ENCODE results near the gene HLA-DOB. TPM values are rescaled to one million over a fixed set of nuclear protein-coding genes. Genes with fewer than 3 reads are reported as not detected.

HLA-DOB gene
- polyA plus RNA-seq, 1 donor from 2014 or later = not detected

GRCh38 chr6:32814145-32814544 lies 2.7 kb downstream of the HLA-DOB start:
- Histone ChIP-seq H3K9ac (ENCODE audit: low read length) (no peak overlapping the region), H3K9me3 (ENCODE audit: low read length) (no peaks in the 10 kb centered on the region), H3K4me2 (ENCODE audit: low read length) (no peak overlapping the region), H3K36me3 (ENCODE audit: insufficient read depth, low read length) (no peaks in the 10 kb centered on the region), H3K9me2 (ENCODE audit: insufficient read depth, low read length) (no peaks in the 10 kb centered on the region), H3F3A (ENCODE audit: insufficient read depth, low read length, poor library complexity, severe bottlenecking) (no peaks in the 10 kb centered on the region), H3K27me3 (ENCODE audit: insufficient read depth, low read depth, low read length) (no peaks in the 10 kb centered on the region), H3K27ac (ENCODE audit: low read length) (no peak overlapping the region), H3K79me2 (replicated peaks; ENCODE audit: insufficient read depth, low read length) (no peaks in the 10 kb centered on the region), H4K20me1 (ENCODE audit: insufficient read depth) (no peaks in the 10 kb centered on the region), H2AFZ (ENCODE audit: low read depth, low read length) (no peak overlapping the region), H3K4me3 (ENCODE audit: low read length) (no peak overlapping the region)
- TF ChIP-seq TAF1 (IDR thresholded peaks at IDR 0.05; ENCODE audit: low read depth) (no peak), POLR2AphosphoS5 (IDR thresholded peaks at IDR 0.05) (no peak), CTCF (IDR thresholded peaks at IDR 0.05; ENCODE audit: poor library complexity, severe bottlenecking) (no peak), RAD21 (conservative IDR thresholded peaks at IDR 0.05) (no peak), REST (IDR thresholded peaks at IDR 0.05; ENCODE audit: borderline replicate concordance) (no peak), EP300 (conservative IDR thresholded peaks at IDR 0.05; ENCODE audit: poor library complexity, severe bottlenecking) (no peak), EZH2 (IDR thresholded peaks at IDR 0.05; ENCODE audit: borderline replicate concordance, insufficient read depth, low read length, poor library complexity, severe bottlenecking) (no peak), MXI1 (conservative IDR thresholded peaks at IDR 0.05; ENCODE audit: poor library complexity, severe bottlenecking) (no peak), SMC3 (conservative IDR thresholded peaks at IDR 0.05; ENCODE audit: poor library complexity) (no peak)

GRCh38 chr6:32809171-32809570 lies 7.6 kb downstream of the HLA-DOB start:
- Histone ChIP-seq H3K27me3 (ENCODE audit: insufficient read depth, low read depth, low read length) (no peaks in the 10 kb centered on the region), H3K4me3 (ENCODE audit: low read length) (no peak overlapping the region), H2AFZ (ENCODE audit: low read depth, low read length) (no peak overlapping the region), H3K4me2 (ENCODE audit: low read length) (no peak overlapping the region), H3K79me2 (replicated peaks; ENCODE audit: insufficient read depth, low read length) (no peaks in the 10 kb centered on the region), H3K9ac (ENCODE audit: low read length) (no peak overlapping the region), H3K36me3 (ENCODE audit: insufficient read depth, low read length) (no peaks in the 10 kb centered on the region), H4K20me1 (ENCODE audit: insufficient read depth) (no peaks in the 10 kb centered on the region), H3K9me3 (ENCODE audit: low read length) (no peaks in the 10 kb centered on the region), H3K9me2 (ENCODE audit: insufficient read depth, low read length) (no peaks in the 10 kb centered on the region), H3F3A (ENCODE audit: insufficient read depth, low read length, poor library complexity, severe bottlenecking) (no peaks in the 10 kb centered on the region), H3K27ac (ENCODE audit: low read length) (no peak overlapping the region)
- no peak for TF ChIP-seq CTCF (IDR thresholded peaks at IDR 0.05; ENCODE audit: poor library complexity, severe bottlenecking)

All from neural cell (in vitro differentiated cells).